ENCODE measurements around the gene NQO2.
"Not testable (repeated sequence)": the region's sequence is repeated elsewhere in the genome, so short reads cannot be mapped to it uniquely, and the experiment has no call there.

NQO2 gene

GRCh38 chr6:2970034-2970685, 29.5 kb upstream of the NQO2 start:
- no peak for DNase-seq (ENCODE audit: low read depth, low spot score)

- no peak for DNase-seq (ENCODE audit: low read depth, low spot score)
These were observed 28.8 kb upstream of the NQO2 start for GRCh38 chr6:2970753-2971419.

GRCh38 chr6:2971420-2972218, 28.1 kb upstream of the NQO2 start, which contains the start of gene SERPINB6:
SERPINB6 (minus strand) TSS chr6:2971567; CDS start chr6:2959332, 12,235 bp downstream.
- no peak for DNase-seq (ENCODE audit: low read depth, low spot score)

- DNase-seq (ENCODE audit: low read depth, low spot score) = not testable (repeated sequence)
These were observed 27.5 kb upstream of the NQO2 start for GRCh38 chr6:2972219-2972487.

- not testable (repeated sequence) for DNase-seq (ENCODE audit: low read depth, low spot score)
These were observed 27.0 kb upstream of the NQO2 start for GRCh38 chr6:2972685-2973084.

GRCh38 chr6:2973180-2973579, 26.5 kb upstream of the NQO2 start:
- DNase-seq (ENCODE audit: low read depth, low spot score) = not testable (repeated sequence)

GRCh38 chr6:2973676-2974075, 26.0 kb upstream of the NQO2 start:
- DNase-seq (ENCODE audit: low read depth, low spot score) = no peak

- no peak for DNase-seq (ENCODE audit: low read depth, low spot score)
These were observed 23.6 kb upstream of the NQO2 start for GRCh38 chr6:2976060-2976459.

- DNase-seq (ENCODE audit: low read depth, low spot score) = no peak
These were observed 23.1 kb upstream of the NQO2 start for GRCh38 chr6:2976571-2977085.

- DNase-seq (ENCODE audit: low read depth, low spot score) = no peak
These were observed 22.4 kb upstream of the NQO2 start for GRCh38 chr6:2977290-2977689.

GRCh38 chr6:2977799-2978590, 21.7 kb upstream of the NQO2 start:
- no peak for DNase-seq (ENCODE audit: low read depth, low spot score)

GRCh38 chr6:2978923-2979322, 20.8 kb upstream of the NQO2 start:
- DNase-seq (ENCODE audit: low read depth, low spot score) = no peak

- DNase-seq (ENCODE audit: low read depth, low spot score) = no peak
These were observed 19.8 kb upstream of the NQO2 start for GRCh38 chr6:2979819-2980464.

- DNase-seq (ENCODE audit: low read depth, low spot score) = no peak
These were observed 19.2 kb upstream of the NQO2 start for GRCh38 chr6:2980465-2980855.

- no peak for DNase-seq (ENCODE audit: low read depth, low spot score)
These were observed 17.1 kb upstream of the NQO2 start for GRCh38 chr6:2982426-2983117.

- DNase-seq (ENCODE audit: low read depth, low spot score) = no peak
These were observed 14.8 kb upstream of the NQO2 start for GRCh38 chr6:2984738-2985406.

- no peak for DNase-seq (ENCODE audit: low read depth, low spot score)
These were observed 12.9 kb upstream of the NQO2 start for GRCh38 chr6:2986722-2987221.

- DNase-seq (ENCODE audit: low read depth, low spot score) = no peak
These were observed 11.6 kb upstream of the NQO2 start for GRCh38 chr6:2988094-2988425.

GRCh38 chr6:2988426-2989331, 11.0 kb upstream of the NQO2 start:
- DNase-seq (ENCODE audit: low read depth, low spot score) = peak; percentile 70

All from iPS DF 19.7 (cell line).